GM19452 (cell line): ENCODE data around the gene DLL4.

Source experiments
- ATAC-seq: cut with Tn5 transposase; IDR thresholded peaks from one replicate; pipeline ENCODE4 v1.9.1; 2021; ENCODE audit not compliant: unreplicated experiment

The DLL4 gene

GRCh38 chr15:40906091-40906990 is 22.8 kb upstream of the DLL4 start:
- peak; percentile 71 for ATAC-seq

DNA sequence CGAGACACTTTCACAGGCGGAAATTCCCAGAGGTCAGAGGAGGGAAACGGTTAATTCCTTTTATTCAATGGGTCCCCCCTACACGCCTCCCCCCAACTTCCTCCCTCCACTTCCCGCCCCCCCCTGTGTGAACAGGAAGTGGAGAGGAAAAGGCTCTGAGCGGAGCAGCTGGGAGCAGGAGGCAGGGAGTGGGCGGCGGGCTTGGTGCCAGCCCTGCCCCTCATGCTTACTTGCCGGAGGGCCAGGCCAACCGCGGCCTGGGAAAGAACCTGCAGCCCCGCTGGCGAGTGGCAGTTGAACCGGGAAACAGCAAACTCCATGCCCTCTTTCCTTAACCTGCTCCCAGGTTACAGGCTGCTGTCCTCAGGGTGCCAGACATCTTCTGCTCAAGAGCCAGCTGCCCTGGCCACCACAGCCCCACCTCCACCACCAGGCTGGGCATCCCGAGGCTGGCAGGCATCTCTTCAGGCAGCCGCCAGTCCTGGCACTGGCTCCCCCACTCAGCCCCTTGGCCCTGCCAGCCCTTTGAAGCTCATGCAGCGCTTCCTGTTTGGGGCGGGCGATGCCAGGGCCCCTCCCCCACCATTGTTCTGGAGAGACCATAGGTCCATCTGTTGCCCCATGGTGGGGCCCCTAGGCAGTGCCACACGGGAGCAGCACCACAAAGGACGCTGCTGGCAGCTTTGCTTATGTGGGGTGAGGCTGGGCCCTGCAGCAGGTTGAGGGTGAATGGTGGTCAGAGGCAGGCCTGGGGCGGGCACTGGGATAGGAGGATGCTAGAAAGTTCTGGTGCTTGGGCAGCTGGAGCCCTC is 21.9 kb upstream of the DLL4 start:
- ATAC-seq, result no peak

DNA sequence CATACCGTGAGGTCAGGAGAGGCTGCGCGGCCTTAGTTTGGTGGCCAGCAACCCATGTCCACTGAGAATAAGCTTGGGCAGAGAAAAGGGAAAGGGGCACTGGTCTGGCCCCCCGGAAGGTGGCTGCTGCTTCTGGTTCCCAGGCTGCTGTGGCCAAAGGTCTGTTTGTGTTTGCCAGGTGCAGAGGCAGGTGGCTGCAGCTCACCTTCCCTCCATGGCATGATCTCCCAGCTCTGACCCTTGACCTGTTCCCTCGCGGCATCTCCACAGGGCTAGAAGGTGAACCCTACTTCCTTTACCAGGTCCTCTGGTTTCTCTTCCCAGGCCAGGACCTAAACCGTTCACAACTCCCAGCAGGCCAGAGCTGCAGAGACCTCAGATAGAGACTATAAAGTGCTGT is 21.0 kb upstream of the DLL4 start:
- ATAC-seq, result no peak

DNA sequence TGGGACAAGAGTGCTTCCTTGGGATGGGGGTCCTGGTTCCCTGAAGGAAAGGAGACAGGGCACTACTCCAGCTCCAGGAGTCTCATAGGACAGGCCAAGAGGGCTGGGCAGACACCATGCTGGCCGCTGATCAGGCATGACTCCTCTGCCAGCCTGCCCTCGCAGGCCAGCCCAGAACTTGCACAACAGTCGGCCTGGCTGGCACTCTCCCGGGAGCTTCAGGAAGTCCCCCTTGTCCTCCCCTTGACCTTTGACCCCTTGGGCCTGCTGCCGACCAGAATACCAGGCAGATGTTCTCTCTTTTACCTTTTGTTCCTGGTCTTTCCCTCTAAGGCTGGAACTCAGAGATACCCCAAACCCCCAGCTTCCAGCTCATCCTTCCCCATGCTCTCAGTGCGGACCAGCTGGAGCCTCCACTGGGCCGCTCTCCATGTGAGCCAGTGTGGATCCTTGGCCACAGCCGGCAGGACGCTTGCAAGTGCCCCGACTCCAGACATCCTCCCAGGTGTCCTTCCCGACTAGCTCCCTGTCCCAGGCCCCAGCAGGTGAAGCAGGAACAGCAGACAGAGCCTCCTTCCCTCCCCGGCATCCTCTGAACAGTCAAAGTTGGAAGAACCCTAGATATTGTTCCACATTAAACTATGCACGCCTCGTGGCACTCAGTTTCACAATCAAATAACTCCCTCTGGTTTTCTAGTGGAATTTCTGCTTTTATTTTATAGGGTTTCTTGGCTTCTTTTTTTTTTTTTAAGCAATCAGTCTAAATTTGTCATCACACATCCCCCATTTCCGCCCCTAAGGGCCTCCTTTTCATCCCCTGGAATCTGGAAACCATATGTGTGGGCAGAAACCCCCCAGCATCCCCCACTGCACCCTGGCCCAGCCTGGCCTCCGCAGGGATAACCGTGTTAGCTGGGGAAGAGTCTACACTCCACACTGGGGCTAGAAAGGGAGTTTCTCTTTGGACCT is 19.2 kb upstream of the DLL4 start:
- no peak for ATAC-seq

DNA sequence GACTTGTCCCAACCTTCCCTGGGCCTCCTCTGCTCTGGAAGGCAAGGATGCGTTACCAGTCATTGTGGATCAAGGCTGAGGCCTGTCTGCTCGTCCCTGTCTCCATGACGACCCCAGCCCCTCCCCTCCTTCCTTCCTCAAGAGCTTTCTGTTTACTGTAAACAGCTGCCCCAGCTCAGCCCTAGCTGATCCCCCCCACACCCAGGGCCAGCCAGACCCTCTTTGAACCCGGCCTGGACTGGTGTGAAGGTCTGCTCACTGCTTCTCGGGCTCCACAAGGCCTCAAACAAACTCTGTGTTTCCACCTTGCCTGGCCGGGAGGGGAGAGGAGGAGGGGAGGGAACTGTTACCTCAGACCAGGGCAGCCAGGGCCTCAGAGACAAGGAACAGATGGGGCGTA is 18.0 kb upstream of the DLL4 start:
- no peak for ATAC-seq

- ATAC-seq, result no peak
Observed at GRCh38 chr15:40911693-40912092, 17.4 kb upstream of the DLL4 start.

GRCh38 chr15:40912478-40912877 is 16.7 kb upstream of the DLL4 start:
- no peak for ATAC-seq

- no peak for ATAC-seq
Observed at GRCh38 chr15:40914013-40914412, 15.1 kb upstream of the DLL4 start.

DNA sequence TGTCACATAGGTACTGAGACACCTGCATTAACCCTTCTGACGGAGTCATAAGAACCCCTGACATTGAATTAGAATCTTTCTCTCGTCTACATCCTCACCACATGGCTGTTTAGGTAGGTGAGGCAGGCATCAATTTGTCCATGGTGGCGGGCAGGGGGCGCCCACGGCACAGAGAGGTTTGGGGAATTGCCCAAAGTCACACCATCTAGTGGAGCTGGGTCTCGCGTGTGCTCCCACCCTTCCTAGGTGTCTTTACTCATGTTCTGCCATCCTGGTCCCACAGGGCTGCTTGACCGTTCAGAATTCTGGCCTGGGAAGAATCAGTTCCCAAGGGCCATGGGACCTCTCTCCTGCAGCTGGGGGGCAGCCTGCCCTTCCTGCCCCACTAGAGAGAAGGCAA is 14.7 kb upstream of the DLL4 start:
- no peak for ATAC-seq

DNA sequence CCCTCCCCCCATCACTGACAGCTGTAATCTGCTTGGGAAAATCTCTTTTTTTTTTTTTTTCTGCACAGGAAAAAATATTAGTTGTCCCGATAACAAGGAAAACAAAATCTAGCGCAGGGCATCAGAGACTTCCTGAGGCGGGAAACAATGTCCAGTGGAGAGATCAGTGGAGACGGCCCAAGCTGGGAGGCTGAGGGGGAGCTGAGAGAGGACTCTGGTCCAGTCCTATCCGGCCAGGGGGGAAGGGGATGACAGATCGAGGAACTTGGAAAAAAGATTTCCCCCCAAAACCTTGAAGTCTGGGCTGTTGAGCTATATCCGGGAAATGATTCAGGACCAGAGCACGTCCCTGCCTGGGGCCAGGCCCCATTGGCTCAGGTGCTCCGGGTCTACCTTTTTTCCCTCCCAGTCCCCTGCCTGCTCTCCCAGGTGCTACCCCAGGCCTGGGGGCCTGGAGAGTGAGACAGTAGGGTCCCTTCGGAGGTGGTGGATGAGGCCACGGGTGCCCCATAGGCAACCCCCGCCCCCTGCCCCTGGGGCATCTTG is 14.0 kb upstream of the DLL4 start:
- no peak for ATAC-seq

DNA sequence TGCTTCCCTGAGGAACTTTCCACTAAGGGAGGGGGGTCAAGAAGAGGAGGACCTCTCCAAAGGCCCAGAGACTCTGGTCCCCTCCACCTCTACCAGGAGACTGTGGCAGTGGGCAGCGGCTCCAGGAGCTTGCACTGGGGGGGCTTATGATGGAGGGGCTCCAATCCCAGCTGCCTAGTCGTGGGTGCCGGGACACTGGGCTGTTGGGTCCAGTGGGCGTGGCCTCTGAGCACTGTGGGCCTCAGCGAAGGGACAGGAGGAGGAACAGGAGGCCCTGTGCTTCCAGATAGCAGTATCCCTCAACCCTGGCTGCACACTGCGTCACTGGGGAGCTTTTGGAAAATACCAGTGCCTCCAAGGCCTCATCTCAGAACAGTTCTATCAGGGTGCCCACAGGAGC is 13.5 kb upstream of the DLL4 start:
- no peak for ATAC-seq

GRCh38 chr15:40917585-40917984 is 11.6 kb upstream of the DLL4 start:
- no peak for ATAC-seq

- ATAC-seq, result no peak
Observed at GRCh38 chr15:40918146-40918798, 10.9 kb upstream of the DLL4 start.

GRCh38 chr15:40918799-40919392 is 10.2 kb upstream of the DLL4 start:
- ATAC-seq, result no peak

DNA sequence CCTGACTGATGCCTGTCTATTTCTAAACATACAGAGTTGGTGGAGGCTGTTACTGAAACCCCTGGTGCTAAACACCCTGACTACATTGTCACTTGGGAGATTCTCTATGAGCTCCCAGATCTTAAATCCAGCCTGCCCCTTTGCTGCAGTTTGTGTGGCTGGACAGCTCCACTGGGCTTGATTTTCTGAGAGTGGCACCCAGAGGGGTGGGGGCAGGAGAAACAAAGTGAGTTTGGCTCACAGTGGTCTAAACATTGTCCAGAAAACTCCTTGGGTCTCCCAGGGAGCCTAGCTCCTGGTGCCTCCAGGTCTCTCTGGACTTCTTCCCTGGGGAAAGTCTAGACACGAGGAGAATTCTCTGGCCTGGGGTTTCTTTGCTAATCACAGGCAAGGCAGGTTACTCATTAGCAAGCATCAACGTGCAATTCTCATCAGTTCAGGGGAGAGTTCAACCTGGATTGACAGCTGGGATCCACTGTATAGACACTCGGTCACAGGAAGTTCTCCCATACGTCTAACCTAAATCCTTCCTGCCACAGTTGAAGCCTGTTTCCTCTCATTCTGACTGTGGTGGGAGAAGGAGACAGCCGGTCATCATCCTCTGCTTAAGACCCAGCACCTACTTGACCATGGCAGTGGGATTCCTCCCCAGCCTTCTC is 7.1 kb upstream of the DLL4 start:
- ATAC-seq, result no peak

- no peak for ATAC-seq
Observed at GRCh38 chr15:40922608-40923005, 6.5 kb upstream of the DLL4 start.

- ATAC-seq, result no peak
Observed at GRCh38 chr15:40923551-40923950, 5.6 kb upstream of the DLL4 start.

- no peak for ATAC-seq
Observed at GRCh38 chr15:40925495-40925862, 3.7 kb upstream of the DLL4 start.

DNA sequence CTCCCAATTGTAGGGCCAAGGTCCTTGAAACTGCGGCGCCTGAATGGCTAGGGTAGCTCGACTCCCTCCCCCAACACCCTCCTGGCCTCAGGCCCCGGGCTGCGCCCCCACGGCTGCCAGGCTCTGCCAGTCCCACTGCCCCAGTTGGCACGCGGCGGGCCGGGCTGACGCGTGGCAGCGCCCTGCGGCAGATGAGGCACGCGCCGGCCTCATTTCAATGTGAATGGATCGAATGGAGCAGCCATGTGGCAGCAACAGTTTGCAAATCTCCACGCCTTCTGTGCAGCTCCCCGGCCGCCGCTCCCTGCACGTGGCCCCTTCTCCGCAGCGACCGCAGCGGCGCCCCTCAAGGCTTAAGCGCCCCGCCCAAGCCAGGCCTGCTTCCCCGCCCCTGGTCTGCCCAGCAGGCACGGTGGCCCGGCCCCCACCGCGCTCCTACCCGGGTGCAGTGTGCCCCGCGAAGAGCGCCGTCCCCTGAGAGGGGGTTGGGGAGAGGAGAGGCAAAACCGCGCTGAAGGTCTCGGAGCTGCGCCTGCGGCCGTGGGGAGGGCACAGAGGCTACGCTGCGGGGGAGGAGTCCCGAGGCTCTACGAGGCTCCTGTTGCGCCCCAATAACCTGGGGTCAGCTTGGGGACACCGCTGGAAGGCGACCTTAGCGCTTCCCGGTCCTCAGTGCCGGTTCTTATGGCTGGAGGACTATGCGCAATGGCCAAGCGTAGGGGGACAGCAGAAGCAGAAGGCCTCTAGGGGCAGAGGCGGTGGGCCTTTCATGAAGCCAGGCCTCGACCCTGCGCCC is 3.1 kb upstream of the DLL4 start:
- no peak for ATAC-seq
